Bronchial epithelial cell (primary cell): ENCODE results near the gene ZNF407. TPM values are rescaled to one million over a fixed set of nuclear protein-coding genes. Genes with fewer than 3 reads are reported as not detected.

Experiments used
- DNase-seq: peaks from one replicate; pipeline ENCODE4 v3.0.0-alpha.2; 2010; ENCODE audit warnings: low read depth
- FAIRE-seq: peaks from 2 replicates; lab custom pipeline; 2011; peaks lifted over from hg19 to GRCh38; lab: Jason Lieb, UNC
- H3K27me3 ChIP-seq: 2 replicates; pipeline ENCODE4 v1.5.1; 2011; ENCODE audit warnings: low read length; ENCODE audit not compliant: control insufficient read depth, insufficient read depth
- H3K36me3 ChIP-seq: 2 replicates; pipeline ENCODE4 v1.5.1; 2011; ENCODE audit warnings: low read length; ENCODE audit not compliant: control insufficient read depth, insufficient read depth
- H3K4me3 ChIP-seq: 2 replicates; pipeline ENCODE4 v1.5.1; 2011; ENCODE audit warnings: mild to moderate bottlenecking, low read depth, low read length, control low read depth
- CTCF ChIP-seq: IDR thresholded peaks from 2 replicates; pipeline ENCODE4 v1.5.1; 2011; ENCODE audit warnings: mild to moderate bottlenecking, moderate library complexity, low read length, control low read depth, inconsistent platforms; ENCODE audit not compliant: insufficient read depth, severe bottlenecking
- total RNA-seq: library from RNA; depleted of rRNA; stranded (reverse); fragments of >200 nt; gene quantifications from 2 replicates; pipeline ENCODE4 v1.2.1, GENCODE V29; 2014

Gene ZNF407
- total RNA-seq, 1 donor from 2014 or later: 10.0 TPM

GRCh38 chr18:75054611-75055010, 456.9 kb downstream of the ZNF407 start:
- TF ChIP-seq CTCF: no peak
- no peak overlapping the region for H3K4me3 ChIP-seq
- FAIRE-seq (no peak), DNase-seq (no peak)
- H3K36me3 ChIP-seq: no peaks in the 10 kb centered on the region
- no peaks in the 10 kb centered on the region for H3K27me3 ChIP-seq

GRCh38 chr18:75057169-75057960, 459.7 kb downstream of the ZNF407 start:
- no peak for TF ChIP-seq CTCF
- FAIRE-seq: no peak
- DNase-seq: no peak
- H3K27me3 ChIP-seq: no peaks in the 10 kb centered on the region
- H3K36me3 ChIP-seq: no peaks in the 10 kb centered on the region
- no peak overlapping the region for H3K4me3 ChIP-seq

GRCh38 chr18:75060185-75060584, 462.5 kb downstream of the ZNF407 start:
- no peak overlapping the region for H3K4me3 ChIP-seq
- peaks cover 4% of the 10 kb centered on the region for H3K36me3 ChIP-seq
- FAIRE-seq: no peak
- no peak for DNase-seq
- TF ChIP-seq CTCF: no peak
- no peaks in the 10 kb centered on the region for H3K27me3 ChIP-seq

DNA sequence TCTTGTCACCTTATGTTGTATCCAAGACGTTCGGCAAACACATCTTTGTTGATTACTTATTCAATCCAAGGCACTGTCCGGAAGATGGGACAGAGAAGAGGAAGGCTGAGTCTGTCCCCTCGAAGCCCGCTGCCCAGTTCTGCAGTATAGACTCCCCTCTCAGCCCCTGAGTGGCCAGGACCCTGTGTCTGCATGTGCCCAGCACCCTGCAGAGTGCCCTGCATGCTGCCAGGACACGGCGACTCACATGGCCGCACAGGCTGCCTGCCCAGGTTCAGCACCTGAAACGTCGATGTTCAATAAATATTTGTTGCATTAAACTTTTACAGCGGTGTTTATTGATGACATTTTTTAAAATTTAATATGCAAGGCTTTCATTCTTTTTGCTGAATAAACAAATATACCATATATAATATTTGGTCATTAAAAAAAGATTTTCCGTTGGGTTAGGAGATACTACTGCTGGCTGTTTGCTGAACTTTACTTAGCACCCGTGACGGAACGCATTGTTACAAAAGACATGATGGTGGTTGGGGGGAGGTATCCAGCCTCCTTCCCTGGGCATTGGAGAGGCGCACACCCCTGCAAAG, 464.7 kb downstream of the ZNF407 start:
- peaks cover 4% of the 10 kb centered on the region for H3K36me3 ChIP-seq
- no peaks in the 10 kb centered on the region for H3K27me3 ChIP-seq
- H3K4me3 ChIP-seq: no peak overlapping the region
- DNase-seq (no peak), FAIRE-seq (no peak)
- TF ChIP-seq CTCF: no peak

DNA sequence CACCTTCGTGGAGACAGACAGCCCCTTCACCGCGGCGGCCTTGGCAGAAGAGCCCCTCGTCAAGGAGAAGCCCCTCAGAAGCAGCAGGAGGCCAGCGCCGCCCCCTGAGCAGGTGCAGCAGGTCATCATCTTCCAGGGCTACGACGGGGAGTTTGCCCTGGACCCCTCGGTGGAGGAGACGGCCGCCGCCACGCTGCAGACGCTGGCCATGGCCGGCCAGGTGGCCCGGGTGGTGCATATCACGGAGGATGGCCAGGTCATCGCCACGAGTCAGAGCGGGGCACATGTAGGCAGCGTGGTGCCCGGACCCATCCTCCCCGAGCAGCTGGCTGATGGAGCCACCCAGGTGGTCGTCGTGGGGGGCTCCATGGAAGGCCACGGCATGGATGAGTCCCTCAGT, 465.5 kb downstream of the ZNF407 start:
- H3K27me3 ChIP-seq: no peaks in the 10 kb centered on the region
- FAIRE-seq: no peak
- H3K36me3 ChIP-seq: peaks cover 4% of the 10 kb centered on the region
- H3K4me3 ChIP-seq: no peak overlapping the region
- DNase-seq: no peak
- TF ChIP-seq CTCF: no peak
